Osteoblast (primary cell): ENCODE data around the gene MYCL. TPM values are rescaled to one million over a fixed set of nuclear protein-coding genes. Genes with fewer than 3 reads are reported as not detected.

Experiments
- DNase-seq: peaks from one replicate; pipeline ENCODE4 v3.0.0; 2011; ENCODE audit warnings: low spot score, mixed read lengths; ENCODE audit not compliant: insufficient read length; ENCODE audit errors: missing footprints
- H2AFZ ChIP-seq: 2 replicates; pipeline ENCODE4 v1.6.0; 2011; ENCODE audit warnings: mild to moderate bottlenecking, low read length
- H3K27ac ChIP-seq: 2 replicates; pipeline ENCODE4 v1.5.1; 2011; ENCODE audit warnings: mild to moderate bottlenecking, low read depth, low read length, moderate library complexity
- H3K27me3 ChIP-seq: 2 replicates; pipeline ENCODE4 v1.6.0; 2012; ENCODE audit warnings: mild to moderate bottlenecking, control low read depth, inconsistent platforms, low read length, moderate library complexity; ENCODE audit not compliant: insufficient read depth
- H3K36me3 ChIP-seq: 2 replicates; pipeline ENCODE4 v1.5.1; 2011; ENCODE audit warnings: mild to moderate bottlenecking, low read length, control low read depth, moderate library complexity; ENCODE audit not compliant: insufficient read depth
- H3K4me1 ChIP-seq: 2 replicates; pipeline ENCODE4 v1.5.1; 2011; ENCODE audit warnings: mild to moderate bottlenecking, low read length, control low read depth, moderate library complexity; ENCODE audit not compliant: insufficient read depth
- H3K4me2 ChIP-seq: 2 replicates; pipeline ENCODE4 v1.6.0; 2011; ENCODE audit warnings: mild to moderate bottlenecking, low read length; ENCODE audit not compliant: insufficient read depth
- H3K4me3 ChIP-seq: fragments of 200-600 bp; sonication (generic); 3 replicates; pipeline ENCODE4 v1.5.1; 2012; ENCODE audit warnings: mild to moderate bottlenecking, low read length, inconsistent platforms; ENCODE audit not compliant: insufficient read depth
- H3K79me2 ChIP-seq: 2 replicates; pipeline ENCODE4 v1.6.0; 2012; ENCODE audit warnings: mild to moderate bottlenecking, low read length, control low read depth, inconsistent platforms; ENCODE audit not compliant: insufficient read depth
- H3K9me3 ChIP-seq: 2 replicates; pipeline ENCODE4 v1.5.1; 2011; ENCODE audit warnings: low read depth, low read length, control low read depth
- H4K20me1 ChIP-seq: 2 replicates; pipeline ENCODE4 v1.6.0; 2012; ENCODE audit warnings: mild to moderate bottlenecking, low read length, control low read depth; ENCODE audit not compliant: insufficient read depth
- CTCF ChIP-seq: IDR thresholded peaks from 2 replicates; pipeline ENCODE4 v1.5.1; 2011; ENCODE audit warnings: mild to moderate bottlenecking, low read depth, low read length, moderate library complexity; ENCODE audit errors: extremely low read depth
- total RNA-seq: library from RNA; depleted of rRNA; stranded (reverse); fragments of >200 nt; gene quantifications from 2 replicates; pipeline ENCODE4 v1.2.3, GENCODE V29; 2012

Gene MYCL
- total RNA-seq, 1 donor = 0.72 TPM

GRCh38 chr1:39859859-39860812 lies 41.6 kb downstream of the MYCL start:
- Histone ChIP-seq H4K20me1 (peaks cover 16% of the 10 kb centered on the region), H3K79me2 (peaks cover 71% of the 10 kb centered on the region), H3K4me2 (no peak overlapping the region), H3K9me3 (no peaks in the 10 kb centered on the region), H2AFZ (no peak overlapping the region), H3K27ac (no peak overlapping the region), H3K4me3 (no peak overlapping the region), H3K36me3 (peaks cover 5% of the 10 kb centered on the region), H3K4me1 (no peaks in the 10 kb centered on the region), H3K27me3 (no peaks in the 10 kb centered on the region)
- DNase-seq = no peak
- no peak for TF ChIP-seq CTCF

GRCh38 chr1:39858315-39858714 lies 43.4 kb downstream of the MYCL start:
- Histone ChIP-seq H3K27me3 (no peaks in the 10 kb centered on the region), H3K4me2 (no peak overlapping the region), H3K4me1 (no peaks in the 10 kb centered on the region), H3K4me3 (no peak overlapping the region), H3K9me3 (no peaks in the 10 kb centered on the region), H3K79me2 (peaks cover 64% of the 10 kb centered on the region), H3K36me3 (peaks cover 5% of the 10 kb centered on the region), H4K20me1 (peaks cover 12% of the 10 kb centered on the region), H3K27ac (no peak overlapping the region), H2AFZ (no peak overlapping the region)
- no peak for DNase-seq
- TF ChIP-seq CTCF = no peak

- DNase-seq = no peak
- no peak overlapping the region for H3K4me3 ChIP-seq
- no peaks in the 10 kb centered on the region for H3K9me3 ChIP-seq
- H3K27me3 ChIP-seq = no peaks in the 10 kb centered on the region
- peaks cover 20% of the 10 kb centered on the region for H4K20me1 ChIP-seq
- H3K79me2 ChIP-seq = peaks cover 57% of the 10 kb centered on the region
- no peak for TF ChIP-seq CTCF
- H3K4me2 ChIP-seq = no peak overlapping the region
- H3K27ac ChIP-seq = no peak overlapping the region
- peaks cover 5% of the 10 kb centered on the region for H3K36me3 ChIP-seq
- H3K4me1 ChIP-seq = peaks cover 1% of the 10 kb centered on the region
- no peak overlapping the region for H2AFZ ChIP-seq
These were observed 44.4 kb downstream of the MYCL start for GRCh38 chr1:39857126-39857878.

DNA sequence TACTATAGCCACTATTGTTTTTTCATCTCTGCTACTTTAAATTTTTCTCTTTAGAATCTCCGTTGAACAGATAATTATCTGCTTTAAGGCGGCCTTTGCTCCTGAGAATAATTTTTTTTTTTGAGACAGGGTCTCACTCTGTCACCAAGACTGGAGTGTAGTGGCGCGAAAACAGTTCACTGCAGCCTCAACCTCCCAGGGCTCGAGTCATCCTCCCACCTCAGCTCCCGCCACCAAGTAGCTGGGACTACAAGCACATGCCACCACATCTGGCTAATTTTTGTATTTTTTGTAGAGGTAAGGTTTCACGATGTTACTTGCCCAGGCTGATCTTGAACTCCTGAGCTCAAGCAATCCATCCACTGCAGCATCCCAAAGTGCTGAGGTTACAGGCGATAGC lies 47.0 kb downstream of the MYCL start:
- Histone ChIP-seq H3K9me3 (no peaks in the 10 kb centered on the region), H2AFZ (no peak overlapping the region), H3K27me3 (no peaks in the 10 kb centered on the region), H4K20me1 (peaks cover 31% of the 10 kb centered on the region), H3K4me3 (no peak overlapping the region), H3K4me2 (no peak overlapping the region), H3K27ac (no peak overlapping the region), H3K4me1 (peaks cover 4% of the 10 kb centered on the region), H3K79me2 (peaks cover 38% of the 10 kb centered on the region), H3K36me3 (peaks cover 11% of the 10 kb centered on the region)
- DNase-seq = no peak
- no peak for TF ChIP-seq CTCF
